Coronary artery (tissue), 2 donors: Measurements from ENCODE around the gene KCNQ2.

Experiments
- DNase-seq: peaks from one replicate; pipeline ENCODE4 v3.0.0-alpha.2; 2017; ENCODE audit warnings: low spot score
- H3K27ac ChIP-seq, 2 donors: fragments of 200-600 bp; sonication (generic); one replicate each; pipeline ENCODE4 v1.5.1; 2016 to 2019
- H3K4me3 ChIP-seq: fragments of 200-600 bp; sonication (generic); 2 replicates; pipeline ENCODE4 v1.5.1; 2016; ENCODE audit warnings: mild to moderate bottlenecking, moderate library complexity
- CTCF ChIP-seq: fragments of 200-600 bp; sonication (generic); IDR thresholded peaks from one replicate; pipeline ENCODE4 v1.5.1; 2019; ENCODE audit warnings: antibody characterized with exemption

Gene KCNQ2

GRCh38 chr20:63451821-63452220 is 20.6 kb downstream of the KCNQ2 start:
- H3K4me3 ChIP-seq, result no peak overlapping the region
- no peak for DNase-seq
- H3K27ac ChIP-seq, result no peak overlapping the region
- TF ChIP-seq CTCF, result no peak

GRCh38 chr20:63449796-63450730 is 22.4 kb downstream of the KCNQ2 start:
- Histone ChIP-seq H3K4me3 (no peak overlapping the region), H3K27ac (no peak overlapping the region)
- no peak for TF ChIP-seq CTCF
- no peak for DNase-seq

GRCh38 chr20:63449025-63449424 is 23.4 kb downstream of the KCNQ2 start:
- Histone ChIP-seq H3K27ac (no peak overlapping the region), H3K4me3 (no peak overlapping the region)
- no peak for DNase-seq
- no peak for TF ChIP-seq CTCF

- Histone ChIP-seq H3K4me3 (no peak overlapping the region), H3K27ac (no peak overlapping the region)
- TF ChIP-seq CTCF, result no peak
- DNase-seq, result no peak
Measured at GRCh38 chr20:63448031-63448430, 24.4 kb downstream of the KCNQ2 start.

DNA sequence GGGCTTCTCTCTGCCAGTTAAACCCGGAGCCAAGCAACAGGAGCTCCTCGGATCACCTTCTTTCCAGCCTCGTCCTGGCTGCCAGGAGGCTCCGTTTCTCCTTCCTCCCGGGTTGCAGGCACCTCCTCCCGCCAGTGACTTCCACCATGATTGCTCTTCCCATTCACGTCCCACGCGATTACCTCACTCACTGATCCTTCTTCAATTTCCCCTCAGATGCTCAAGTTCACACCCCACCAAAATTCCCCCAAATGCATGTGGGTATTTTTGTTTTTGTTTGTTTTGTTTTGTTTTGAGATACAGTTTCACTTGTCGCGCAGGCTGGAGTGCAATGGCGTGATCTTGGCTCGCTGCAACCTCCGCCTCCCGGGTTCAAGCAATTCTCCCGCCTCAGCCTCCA is 25.1 kb downstream of the KCNQ2 start:
- Histone ChIP-seq H3K4me3 (no peak overlapping the region), H3K27ac (no peak overlapping the region)
- no peak for TF ChIP-seq CTCF
- no peak for DNase-seq

GRCh38 chr20:63446216-63447024 is 26.0 kb downstream of the KCNQ2 start:
- Histone ChIP-seq H3K4me3 (no peak overlapping the region), H3K27ac (no peak overlapping the region)
- no peak for TF ChIP-seq CTCF
- DNase-seq, result no peak
